ENCODE measurements around the gene TRIM2. TPM values are rescaled to one million over a fixed set of nuclear protein-coding genes. Genes with fewer than 3 reads are reported as not detected.

The TRIM2 gene
- total RNA-seq = 68.0 and 94.4 TPM in 2 replicates

GRCh38 chr4:153204247-153204671 is at the start of gene TRIM2:
TSS of gene TRIM2 (plus strand) at chr4:153204443. CDS start at chr4:153204531, 88 bp downstream.

DNA sequence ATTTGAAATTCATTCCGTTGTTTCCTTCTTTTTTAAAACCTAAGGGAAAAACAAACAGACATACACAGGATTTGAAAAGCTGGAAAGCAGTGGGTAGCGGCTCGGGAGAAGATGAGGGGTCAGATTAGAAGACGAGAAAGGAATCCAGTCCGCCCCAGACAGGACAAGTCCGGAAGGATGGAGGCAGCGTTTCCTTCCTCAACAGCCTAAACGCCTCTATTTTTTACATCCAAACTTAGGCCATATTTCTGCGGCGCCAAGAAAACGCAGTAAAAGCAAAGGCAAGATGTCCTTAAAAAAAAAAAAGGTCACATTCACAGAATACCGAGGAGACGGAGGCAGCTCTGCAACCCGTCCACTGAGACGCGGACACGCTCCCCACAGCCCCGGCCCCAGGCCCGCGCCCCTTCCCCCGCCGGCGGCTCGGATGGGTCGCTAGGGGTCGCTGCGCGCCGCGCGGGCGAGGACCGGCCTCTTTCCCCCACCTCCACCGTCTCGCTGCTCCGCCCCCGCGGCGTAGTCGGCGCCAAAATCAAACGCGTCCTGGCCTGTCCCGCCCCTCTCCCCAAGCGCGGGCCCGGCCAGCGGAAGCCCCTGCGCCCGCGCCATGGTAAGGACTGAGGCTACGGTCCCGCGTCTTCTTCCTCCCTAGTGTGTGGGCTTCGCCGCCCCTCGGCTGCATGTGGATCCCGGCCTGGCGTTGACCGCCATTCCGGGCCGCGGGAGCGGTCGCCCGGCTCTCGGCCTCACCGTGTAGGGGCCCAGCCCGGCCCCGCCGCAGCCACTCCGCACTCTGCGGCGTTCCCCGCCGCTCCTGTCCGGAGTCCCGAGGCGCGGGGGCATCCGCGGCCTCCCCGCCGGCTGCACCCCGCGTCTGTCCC is 140.1 kb downstream of the TRIM2 start, which contains the start of gene MND1:
Gene MND1 (plus strand): TSS at position 558 of the 881 bp plus-strand sequence. CDS start 50 bp downstream, at position 608.

Other genes with a start within 250 kb of the TRIM2 start
- 8.4 and 19.5 TPM in 2 replicates for gene MND1, start 140.2 kb downstream of the TRIM2 start, total RNA-seq

Data from uterine smooth muscle cell (primary cell).